ENCODE results near the gene RUBCNL.

- TF ChIP-seq POLR2A (IDR thresholded peaks at IDR 0.05; ENCODE audit: low read depth, low read length) (no peak), CTCF (IDR thresholded peaks at IDR 0.05; ENCODE audit: extremely low read depth in 1 of 2, insufficient read depth in 1 of 2, low read depth in 1 of 2, low read length in 2 of 2) (no peak), FOS (IDR thresholded peaks at IDR 0.05; ENCODE audit: borderline replicate concordance, insufficient read depth, low read length) (peak; percentile 56), POLR2AphosphoS5 (IDR thresholded peaks at IDR 0.05; ENCODE audit: insufficient read depth, low read depth, low read length) (no peak), EZH2 (IDR thresholded peaks at IDR 0.05; ENCODE audit: borderline replicate concordance, low read depth, low read length, severe bottlenecking) (no peak), GATA2 (IDR thresholded peaks at IDR 0.05; ENCODE audit: insufficient read depth, insufficient read length, low read depth, low read length) (peak; percentile 60), MYC (IDR thresholded peaks at IDR 0.05; ENCODE audit: low read depth, low read length) (no peak), JUN (IDR thresholded peaks at IDR 0.05; ENCODE audit: borderline replicate concordance, insufficient read depth, insufficient read length, low read depth) (peak; percentile 24), MAX (IDR thresholded peaks at IDR 0.05; ENCODE audit: insufficient read depth, insufficient read length) (no peak)
Observed at GRCh38 chr13:46296921-46297320, 90.1 kb downstream of the RUBCNL start.
